Brain microvascular endothelial cell (primary cell): Measurements from ENCODE around the gene FBXO48.

Source experiments
- DNase-seq: peaks from one replicate; pipeline ENCODE4 v3.0.0-alpha.2; 2020
- H3K27ac ChIP-seq: fragments of 250-450 bp; sonication (Bioruptor Pico); 2 replicates; pipeline ENCODE4 v1.5.1; 2020; ENCODE audit warnings: mild to moderate bottlenecking, moderate library complexity
- H3K27me3 ChIP-seq: fragments of 250-450 bp; sonication (Bioruptor Pico); replicated peaks from 2 replicates; pipeline ENCODE4 v1.5.1; 2020; ENCODE audit warnings: mild to moderate bottlenecking
- H3K36me3 ChIP-seq: fragments of 250-450 bp; sonication (Bioruptor Pico); replicated peaks from 2 replicates; pipeline ENCODE4 v1.5.1; 2020; ENCODE audit warnings: mild to moderate bottlenecking
- H3K4me3 ChIP-seq: 2 replicates; pipeline ENCODE4 v1.5.1; 2011; ENCODE audit warnings: low read depth, mild to moderate bottlenecking, control low read depth, low read length, moderate library complexity
- in situ Hi-C: cut with HindIII; loops from 2 replicates; pipeline ENCODE4 v1.10.0; 2017; ENCODE audit warnings: low sequenced_read_pairs, low pct_ligation_motif_present
- TF ChIP-seq, protein P1 (sequence below): IDR thresholded peaks from 2 replicates; pipeline ENCODE4 v1.5.1; 2011; ENCODE audit warnings: low read depth, mild to moderate bottlenecking, moderate library complexity, low read length, control low read depth, inconsistent platforms; ENCODE audit errors: missing control alignments

FBXO48 gene

DNA sequence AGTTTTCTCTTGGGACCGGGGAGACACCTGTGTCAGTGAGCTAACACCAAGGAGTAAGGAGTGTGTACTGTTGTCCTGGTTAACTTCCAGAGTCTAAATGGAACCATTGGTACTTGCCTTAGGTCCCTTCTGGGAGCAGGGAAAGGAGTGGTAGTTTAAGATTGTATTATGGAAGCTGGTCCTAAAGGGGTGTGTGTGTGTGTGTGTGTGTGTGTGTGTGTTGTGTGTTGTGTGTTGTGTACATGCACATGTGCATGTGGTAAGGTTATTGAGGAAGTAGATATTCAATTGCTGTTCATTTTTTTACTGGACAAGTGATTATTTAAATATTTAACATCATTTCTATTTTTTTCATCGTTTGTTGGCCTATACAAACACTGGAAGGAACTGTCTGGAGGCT lies 1.7 kb upstream of the FBXO48 start:
- in situ Hi-C loops = no loop called here
- no peak overlapping the region for H3K27ac ChIP-seq

GRCh38 chr2:68466778-68467076 lies 367 bp downstream of the FBXO48 start:
- Histone ChIP-seq H3K4me3 (peak overlapping the region; percentile 94), H3K27ac (peak overlapping the region; percentile 69), H3K36me3 (no peaks in the 10 kb centered on the region), H3K27me3 (no peaks in the 10 kb centered on the region)
- TF ChIP-seq, protein P1, sequence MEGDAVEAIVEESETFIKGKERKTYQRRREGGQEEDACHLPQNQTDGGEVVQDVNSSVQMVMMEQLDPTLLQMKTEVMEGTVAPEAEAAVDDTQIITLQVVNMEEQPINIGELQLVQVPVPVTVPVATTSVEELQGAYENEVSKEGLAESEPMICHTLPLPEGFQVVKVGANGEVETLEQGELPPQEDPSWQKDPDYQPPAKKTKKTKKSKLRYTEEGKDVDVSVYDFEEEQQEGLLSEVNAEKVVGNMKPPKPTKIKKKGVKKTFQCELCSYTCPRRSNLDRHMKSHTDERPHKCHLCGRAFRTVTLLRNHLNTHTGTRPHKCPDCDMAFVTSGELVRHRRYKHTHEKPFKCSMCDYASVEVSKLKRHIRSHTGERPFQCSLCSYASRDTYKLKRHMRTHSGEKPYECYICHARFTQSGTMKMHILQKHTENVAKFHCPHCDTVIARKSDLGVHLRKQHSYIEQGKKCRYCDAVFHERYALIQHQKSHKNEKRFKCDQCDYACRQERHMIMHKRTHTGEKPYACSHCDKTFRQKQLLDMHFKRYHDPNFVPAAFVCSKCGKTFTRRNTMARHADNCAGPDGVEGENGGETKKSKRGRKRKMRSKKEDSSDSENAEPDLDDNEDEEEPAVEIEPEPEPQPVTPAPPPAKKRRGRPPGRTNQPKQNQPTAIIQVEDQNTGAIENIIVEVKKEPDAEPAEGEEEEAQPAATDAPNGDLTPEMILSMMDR = no peak
- in situ Hi-C loops = no loop called here
- DNase-seq = no peak

More for the DNA sequence above, 1.7 kb upstream of the FBXO48 start:
- Histone ChIP-seq H3K27me3 (no peaks in the 10 kb centered on the region), H3K4me3 (no peak overlapping the region), H3K36me3 (no peaks in the 10 kb centered on the region)
- TF ChIP-seq, protein P1 = no peak
- no peak for DNase-seq

DNA sequence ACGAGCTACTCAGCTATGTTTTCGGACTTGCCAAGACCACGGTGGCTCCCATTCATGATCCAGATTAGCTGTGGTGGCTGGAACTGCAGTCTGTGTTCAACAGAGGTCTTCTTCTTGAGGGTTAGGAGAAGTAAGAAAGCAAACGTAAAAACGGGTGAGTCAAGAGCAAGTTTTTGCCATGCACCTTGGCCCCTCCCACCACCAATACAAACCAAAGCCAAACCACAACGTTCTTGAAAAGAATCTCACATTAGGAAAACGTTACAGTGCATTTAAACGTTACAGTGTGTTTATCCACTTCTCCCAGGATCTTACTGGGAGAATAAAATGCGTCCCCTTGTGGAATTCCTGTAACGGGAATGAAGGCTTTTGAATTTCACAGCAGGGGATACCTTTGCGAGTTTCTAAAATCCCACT lies 725 bp downstream of the FBXO48 start:
- in situ Hi-C loops = no loop called here
- Histone ChIP-seq H3K4me3 (peak overlapping the region; percentile 94), H3K27ac (peak overlapping the region; percentile 69), H3K36me3 (no peaks in the 10 kb centered on the region), H3K27me3 (no peaks in the 10 kb centered on the region)
- DNase-seq = peak; percentile 47
- TF ChIP-seq, protein P1 = peak; percentile 15

GRCh38 chr2:68465081-68465916 lies 1.8 kb downstream of the FBXO48 start:
- in situ Hi-C loops = no loop called here
- Histone ChIP-seq H3K36me3 (no peaks in the 10 kb centered on the region), H3K27me3 (no peaks in the 10 kb centered on the region), H3K4me3 (no peak overlapping the region), H3K27ac (no peak overlapping the region)
- TF ChIP-seq, protein P1 = no peak
- no peak for DNase-seq

DNA sequence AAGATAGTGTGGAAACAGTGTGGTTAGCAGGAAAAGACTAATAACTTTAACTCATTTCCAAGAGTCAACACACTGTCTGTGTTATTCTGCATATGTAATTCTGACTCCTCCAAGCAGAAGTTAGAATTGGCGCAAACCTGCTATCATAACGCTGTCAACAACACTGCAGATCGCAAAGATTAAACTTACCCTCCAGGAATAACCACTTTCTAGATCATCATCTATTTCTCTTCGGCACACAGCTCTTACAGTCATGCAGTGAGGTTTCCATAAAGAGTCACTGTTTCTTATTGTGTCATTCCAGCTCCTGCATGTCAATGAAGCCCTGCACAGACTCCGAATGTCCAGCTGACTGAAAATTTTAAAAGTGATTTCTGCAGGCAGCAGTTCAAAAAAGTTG lies 2.4 kb downstream of the FBXO48 start:
- TF ChIP-seq, protein P1 = no peak
- no peaks in the 10 kb centered on the region for H3K36me3 ChIP-seq
- in situ Hi-C loops = no loop called here
- no peak overlapping the region for H3K27ac ChIP-seq
- no peaks in the 10 kb centered on the region for H3K27me3 ChIP-seq
- DNase-seq = no peak
- no peak overlapping the region for H3K4me3 ChIP-seq

DNA sequence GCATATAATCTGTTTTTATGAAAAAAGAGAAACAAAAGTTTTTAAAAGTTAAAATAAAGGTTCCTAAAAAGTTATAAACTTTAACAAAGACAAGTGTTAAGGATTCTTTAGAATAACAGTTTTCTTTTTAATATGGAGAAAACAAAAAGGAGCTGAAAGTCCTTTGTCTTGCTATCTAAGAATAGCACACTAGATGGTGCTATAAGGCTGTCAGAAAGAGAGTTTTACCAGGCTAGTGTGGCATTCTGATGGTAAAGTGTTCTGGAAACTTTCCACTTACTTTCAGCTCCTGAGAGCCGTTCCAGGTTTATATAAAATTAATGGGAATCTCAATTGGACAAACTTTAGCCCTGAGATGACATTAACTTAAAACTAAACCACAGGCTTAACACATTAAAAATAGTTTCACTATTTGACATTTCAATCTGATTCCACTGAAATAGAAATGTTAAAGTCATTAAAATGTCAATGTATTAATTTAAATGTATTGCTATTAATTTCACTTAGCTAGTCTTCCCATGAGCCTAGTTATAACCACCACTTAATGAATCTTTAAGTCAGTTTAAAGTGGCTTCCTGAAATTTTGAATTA lies 3.7 kb downstream of the FBXO48 start:
- Histone ChIP-seq H3K27ac (no peak overlapping the region), H3K4me3 (no peak overlapping the region), H3K27me3 (no peaks in the 10 kb centered on the region), H3K36me3 (no peaks in the 10 kb centered on the region)
- in situ Hi-C loops = no loop called here
- TF ChIP-seq, protein P1 = peak; percentile 63
- DNase-seq = no peak
